NCI-H2196 treated with DMSO at 0.1 percent for 48 hours (cell line): Measurements from ENCODE around the gene CCDC97.

Experiments used
- DNase-seq: peaks from one replicate; lab custom pipeline; 2025; ENCODE audit not compliant: unreplicated experiment; lab: John Stamatoyannopoulos, UW

The CCDC97 gene

GRCh38 chr19:41319500-41320184 lies 9.7 kb downstream of the CCDC97 start:
- no peak for DNase-seq

GRCh38 chr19:41320185-41320518 lies 10.2 kb downstream of the CCDC97 start:
- DNase-seq = no peak

GRCh38 chr19:41320568-41320967 lies 10.6 kb downstream of the CCDC97 start:
- DNase-seq = no peak

GRCh38 chr19:41321204-41321599 lies 11.2 kb downstream of the CCDC97 start:
- DNase-seq = no peak

- DNase-seq = no peak
Measured at GRCh38 chr19:41321600-41322270, 11.8 kb downstream of the CCDC97 start.

GRCh38 chr19:41322451-41322850 lies 12.5 kb downstream of the CCDC97 start:
- DNase-seq = no peak

GRCh38 chr19:41323023-41323422 lies 13.1 kb downstream of the CCDC97 start:
- DNase-seq = no peak

GRCh38 chr19:41323430-41324125 lies 13.6 kb downstream of the CCDC97 start:
- no peak for DNase-seq

GRCh38 chr19:41324231-41324702 lies 14.3 kb downstream of the CCDC97 start:
- DNase-seq = no peak

- DNase-seq = no peak
Measured at GRCh38 chr19:41324921-41325639, 15.1 kb downstream of the CCDC97 start.

GRCh38 chr19:41325640-41325946 lies 15.6 kb downstream of the CCDC97 start:
- no peak for DNase-seq

- DNase-seq = no peak
Measured at GRCh38 chr19:41325947-41326706, 16.2 kb downstream of the CCDC97 start.

- no peak for DNase-seq
Measured at GRCh38 chr19:41327076-41327575, 17.2 kb downstream of the CCDC97 start.

GRCh38 chr19:41327576-41328156 lies 17.7 kb downstream of the CCDC97 start:
- DNase-seq = no peak

- no peak for DNase-seq
Measured at GRCh38 chr19:41328157-41328841, 18.3 kb downstream of the CCDC97 start.

GRCh38 chr19:41328842-41329225 lies 18.9 kb downstream of the CCDC97 start:
- no peak for DNase-seq

GRCh38 chr19:41330481-41330880 lies 20.5 kb downstream of the CCDC97 start:
- no peak for DNase-seq

GRCh38 chr19:41330946-41331678 lies 21.1 kb downstream of the CCDC97 start:
- no peak for DNase-seq

- no peak for DNase-seq
Measured at GRCh38 chr19:41332000-41332399, 22.0 kb downstream of the CCDC97 start.
